GM20431 (cell line): ENCODE data around the gene EIF2A.
"Not testable (repeated sequence)": the region's sequence is repeated elsewhere in the genome, so short reads cannot be mapped to it uniquely, and the experiment has no call there.

ENCODE experiments used
- in situ Hi-C: fragments of 300-500 bp; cut with MseI, MboI; formaldehyde crosslinking; loops from one replicate; pipeline ENCODE4 v1.15.0; 2020; ENCODE audit warnings: low sequenced_read_pairs; ENCODE audit not compliant: unreplicated experiment

The EIF2A gene

GRCh38 chr3:150546226-150547044, at the start of gene EIF2A, which contains the start of gene SERP1:
Gene EIF2A (plus strand): TSS chr3:150546787. CDS start chr3:150546803, 16 bp downstream.
Gene SERP1 (minus strand): TSS chr3:150546496. CDS start chr3:150546135, 361 bp downstream.
- in situ Hi-C loops = loop anchor here (25.0 kb wide), 1 partner anchor 316 kb away; no protein-coding TSS in a partner anchor

GRCh38 chr3:150497956-150498355, 48.6 kb upstream of the EIF2A start:
- in situ Hi-C loops = loop anchor here (25.0 kb wide), 2 partner anchors 211 to 536 kb away; partner anchors contain the start of gene PFN2

- in situ Hi-C loops = not testable (repeated sequence)
Observed at GRCh38 chr3:150500960-150501359, 45.6 kb upstream of the EIF2A start.

GRCh38 chr3:150503402-150504099, 43.0 kb upstream of the EIF2A start:
- in situ Hi-C loops = no loop called here

GRCh38 chr3:150504483-150504882, 42.1 kb upstream of the EIF2A start:
- in situ Hi-C loops = no loop called here

GRCh38 chr3:150508401-150508800, 38.2 kb upstream of the EIF2A start:
- in situ Hi-C loops = no loop called here

- in situ Hi-C loops = no loop called here
Observed at GRCh38 chr3:150509780-150510179, 36.8 kb upstream of the EIF2A start.

GRCh38 chr3:150511122-150511821, 35.3 kb upstream of the EIF2A start:
- in situ Hi-C loops = no loop called here

- in situ Hi-C loops = no loop called here
Observed at GRCh38 chr3:150515210-150515609, 31.4 kb upstream of the EIF2A start.

GRCh38 chr3:150519026-150519425, 27.6 kb upstream of the EIF2A start:
- in situ Hi-C loops = no loop called here

- in situ Hi-C loops = no loop called here
Observed at GRCh38 chr3:150520408-150520807, 26.2 kb upstream of the EIF2A start.

GRCh38 chr3:150521463-150521862, 25.1 kb upstream of the EIF2A start:
- in situ Hi-C loops = no loop called here

- in situ Hi-C loops = no loop called here
Observed at GRCh38 chr3:150523538-150523937, 23.0 kb upstream of the EIF2A start.

GRCh38 chr3:150527464-150528255, 18.9 kb upstream of the EIF2A start:
- in situ Hi-C loops = loop anchor here (25.0 kb wide), 1 partner anchor 335 kb away; no protein-coding TSS in a partner anchor

- in situ Hi-C loops = loop anchor here (25.0 kb wide), 1 partner anchor 334 kb away; no protein-coding TSS in a partner anchor
Observed at GRCh38 chr3:150528354-150528797, 18.2 kb upstream of the EIF2A start.

GRCh38 chr3:150531775-150532174, 14.8 kb upstream of the EIF2A start:
- in situ Hi-C loops = loop anchor here (25.0 kb wide), 1 partner anchor 331 kb away; no protein-coding TSS in a partner anchor

- in situ Hi-C loops = loop anchor here (25.0 kb wide), 1 partner anchor 327 kb away; no protein-coding TSS in a partner anchor
Observed at GRCh38 chr3:150535204-150535603, 11.4 kb upstream of the EIF2A start.

GRCh38 chr3:150538324-150539208, 8.0 kb upstream of the EIF2A start:
- in situ Hi-C loops = loop anchor here (25.0 kb wide), 1 partner anchor 324 kb away; no protein-coding TSS in a partner anchor
